CD4-positive, alpha-beta T cell treated with Interleukin-4 for 4 hours (primary cell): ENCODE data around the gene ECI1.
"Not testable (repeated sequence)": the region's sequence is repeated elsewhere in the genome, so short reads cannot be mapped to it uniquely, and the experiment has no call there.

Experiments
- DNase-seq: peaks from one replicate; pipeline ENCODE4 v3.0.0-alpha.2; 2020

ECI1 gene

GRCh38 chr16:2278956-2279800 is 27.8 kb upstream of the ECI1 start:
- no peak for DNase-seq

GRCh38 chr16:2278272-2278608 is 26.9 kb upstream of the ECI1 start:
- no peak for DNase-seq

GRCh38 chr16:2277466-2278271 is 26.3 kb upstream of the ECI1 start:
- no peak for DNase-seq

GRCh38 chr16:2276368-2277195 is 25.2 kb upstream of the ECI1 start:
- no peak for DNase-seq

DNA sequence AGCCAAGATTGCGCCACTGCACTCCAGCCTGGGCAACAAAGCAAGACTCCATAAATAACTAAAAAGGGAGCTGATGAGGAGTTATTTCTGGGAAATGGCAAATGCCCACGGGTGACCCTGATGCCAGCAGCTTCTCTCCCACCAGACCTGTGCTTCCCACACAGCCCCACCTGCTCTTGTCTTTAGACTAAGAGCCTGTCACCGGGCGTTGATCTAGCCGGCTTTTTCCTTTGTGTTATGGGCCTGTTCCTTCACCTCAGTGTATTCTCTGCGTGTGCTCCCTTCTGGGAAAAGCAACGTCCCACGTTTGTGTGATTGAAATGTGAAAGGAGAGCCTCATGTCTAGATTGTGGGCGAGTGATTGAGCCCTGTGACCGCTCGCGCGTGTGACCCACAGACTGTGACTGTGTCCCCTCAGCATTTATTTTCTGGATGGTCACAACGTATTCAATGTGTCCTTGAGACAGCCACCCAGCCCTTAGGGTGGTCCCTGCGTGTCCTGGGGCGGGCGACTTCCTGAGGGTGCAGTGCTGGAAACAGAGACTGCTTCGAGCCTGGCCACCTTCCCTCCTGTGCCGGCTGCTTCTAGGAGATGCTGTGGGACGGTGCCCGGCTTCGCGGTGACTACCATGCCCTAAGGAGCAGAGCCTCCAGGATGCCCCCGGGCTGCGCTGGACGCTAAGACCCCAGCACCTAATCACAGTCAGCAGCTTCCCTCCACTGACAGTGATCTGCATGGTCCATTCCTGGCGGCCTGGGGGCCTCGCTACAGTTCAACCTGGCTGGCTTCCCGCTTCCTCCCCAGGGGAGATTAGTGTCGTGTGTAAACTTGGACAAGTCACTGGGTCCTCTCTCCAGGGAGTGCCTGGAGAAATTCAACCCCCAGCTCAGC is 24.3 kb upstream of the ECI1 start:
- no peak for DNase-seq

DNA sequence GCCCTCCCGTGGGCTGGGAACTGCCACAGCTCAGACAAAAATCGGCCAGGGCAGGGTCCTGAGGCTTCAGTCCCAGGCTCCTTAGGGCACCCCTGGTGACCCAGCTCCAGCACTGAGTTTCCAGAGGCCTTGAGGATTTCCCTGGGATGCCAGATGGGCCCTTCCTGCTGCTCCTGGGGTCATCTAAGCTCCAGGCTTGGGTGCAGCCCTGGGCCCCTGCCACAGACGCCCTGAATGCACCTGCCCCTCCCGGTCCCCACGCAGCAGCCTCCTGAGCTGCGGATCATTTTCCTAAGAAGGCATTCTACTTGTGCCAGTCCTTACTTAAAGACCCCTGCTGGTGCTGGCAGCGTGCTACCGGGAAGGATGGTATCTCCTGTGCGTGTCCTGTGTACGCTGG is 22.5 kb upstream of the ECI1 start:
- DNase-seq: no peak

DNA sequence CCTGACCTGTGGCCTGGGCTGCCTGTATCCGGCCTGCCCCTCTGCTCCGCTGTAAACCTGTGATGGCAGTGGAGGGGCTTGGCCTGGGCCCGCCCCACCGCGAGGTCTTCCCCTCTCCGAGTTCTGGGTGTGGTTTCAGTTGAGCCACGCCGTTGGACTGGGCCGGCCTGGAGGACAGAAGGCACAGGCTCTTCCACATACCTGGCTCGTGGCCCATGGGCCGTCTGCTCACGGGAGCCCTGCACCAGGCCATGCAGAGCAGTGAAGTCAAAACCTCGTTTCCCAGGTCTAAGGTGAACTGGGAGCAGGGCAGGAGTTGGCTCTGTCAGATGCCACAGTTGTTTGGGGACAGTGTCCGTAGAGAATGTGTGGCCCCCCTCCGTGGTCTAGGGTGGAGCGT is 22.1 kb upstream of the ECI1 start:
- no peak for DNase-seq

DNA sequence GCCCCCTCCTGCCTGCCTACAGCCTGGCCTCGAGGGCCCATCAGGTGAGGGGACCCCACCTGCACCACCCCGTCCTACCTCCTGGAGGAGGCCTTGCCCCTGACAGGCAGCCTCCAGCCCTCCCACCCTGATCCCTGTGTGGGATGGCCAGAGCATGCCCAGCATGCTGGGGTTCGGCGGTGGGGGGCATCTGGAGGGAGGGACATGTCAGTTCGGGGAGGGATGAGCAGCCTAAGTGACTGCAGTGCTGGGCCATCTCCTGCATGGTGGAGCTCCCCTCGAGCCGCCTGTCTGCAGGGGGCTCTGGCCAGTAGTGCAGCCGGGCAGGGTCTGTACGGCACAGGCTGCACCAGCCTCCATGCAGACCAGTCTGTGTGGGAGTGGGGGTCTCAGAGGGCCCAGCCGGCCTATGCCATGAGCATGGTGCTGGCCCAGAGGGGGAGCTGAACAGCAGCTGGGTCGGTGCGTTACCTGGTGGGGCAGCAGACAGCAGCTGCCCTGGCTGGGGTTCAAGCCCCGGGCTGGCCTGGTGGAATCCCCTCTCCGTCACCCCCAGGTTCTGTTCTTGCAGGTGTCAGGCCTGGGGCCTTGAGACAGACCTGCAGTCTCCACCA is 20.6 kb upstream of the ECI1 start:
- no peak for DNase-seq

DNA sequence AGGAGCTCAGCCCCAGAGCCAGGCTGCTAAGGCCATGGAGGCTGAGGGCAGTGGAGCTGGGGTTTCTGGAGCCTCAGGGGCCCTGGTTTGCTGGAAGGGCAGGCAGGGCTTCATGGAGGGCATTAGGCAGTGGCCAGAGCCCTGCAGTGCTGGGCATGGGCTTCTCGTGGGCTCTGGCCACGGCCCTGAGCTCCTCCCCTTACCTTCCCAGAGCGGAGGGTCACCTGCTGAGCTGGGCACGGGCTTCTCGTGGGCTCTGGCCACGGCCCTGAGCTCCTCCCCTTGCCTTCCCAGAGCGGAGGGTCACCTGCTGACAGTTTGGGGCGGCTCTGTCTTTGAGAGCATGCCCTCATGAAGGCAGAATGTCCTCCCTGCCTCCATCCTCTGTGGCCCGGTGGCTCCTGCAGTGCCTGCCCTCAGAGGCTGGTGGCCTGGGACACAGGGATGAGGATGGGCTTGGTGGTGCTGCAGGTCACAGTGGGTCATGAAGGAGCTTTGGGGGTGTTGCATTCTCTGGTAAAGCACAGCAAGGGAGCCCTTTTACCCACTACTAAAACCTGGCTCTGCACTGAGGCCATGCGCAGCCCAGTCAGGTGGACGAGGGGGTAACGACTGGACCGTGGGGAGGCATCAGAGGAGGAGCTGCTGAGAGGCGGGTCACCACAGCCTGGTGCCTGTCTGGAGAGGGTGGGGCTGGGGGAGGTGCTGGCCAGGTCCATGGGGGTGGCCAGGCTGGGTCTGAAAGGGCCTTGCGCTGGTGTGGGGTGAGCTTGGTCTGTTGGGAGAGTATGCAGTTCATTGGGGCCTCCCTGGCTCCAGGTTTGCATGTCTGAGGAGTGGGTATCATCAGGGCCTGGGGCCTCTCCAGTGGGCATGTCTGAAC is 19.4 kb upstream of the ECI1 start:
- no peak for DNase-seq

DNA sequence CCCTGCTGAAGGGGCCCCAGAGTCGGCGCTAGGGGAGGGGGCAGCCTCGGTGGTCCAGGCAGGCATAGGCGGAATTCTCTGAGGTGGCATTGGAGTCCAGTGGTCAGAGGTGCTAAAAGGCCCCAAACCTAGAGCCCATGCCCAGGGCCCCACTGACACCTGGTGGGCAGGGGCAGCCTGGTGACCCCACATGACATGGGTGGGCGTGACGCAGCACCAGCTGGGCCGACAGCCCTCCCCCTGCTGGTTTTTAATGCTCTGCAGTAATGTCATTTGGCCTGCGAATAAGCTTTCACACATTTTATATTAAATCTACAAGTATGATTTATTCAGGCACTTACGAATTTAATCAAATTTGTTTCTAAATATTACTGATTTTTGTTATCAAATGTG is 18.7 kb upstream of the ECI1 start:
- no peak for DNase-seq

GRCh38 chr16:2267913-2268666 is 16.7 kb upstream of the ECI1 start, which contains the start of gene RNPS1:
Gene RNPS1, minus strand, starts transcription at chr16:2268126. Its CDS starts 3,483 bp downstream, at chr16:2264643.
- DNase-seq: peak; percentile 92

DNA sequence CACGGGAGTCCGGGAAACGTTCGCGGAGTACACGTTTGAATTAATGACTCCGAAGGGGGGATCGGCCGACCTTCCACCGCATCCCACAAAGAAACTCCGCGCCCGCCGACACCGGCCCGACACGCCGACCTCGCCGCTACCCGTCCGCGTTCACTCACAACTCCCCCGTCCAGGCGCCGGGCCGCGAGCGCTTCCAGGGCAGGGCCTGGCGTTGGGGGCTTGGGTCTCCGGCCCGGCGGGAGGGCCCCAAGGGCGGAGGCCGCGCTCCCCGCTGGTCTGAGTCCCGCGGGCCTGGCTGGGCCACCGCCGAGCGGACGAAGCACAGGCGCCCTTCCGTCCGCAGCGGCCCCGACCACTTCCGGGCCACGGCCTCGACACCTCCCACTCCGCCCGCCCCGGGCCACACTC is 16.1 kb upstream of the ECI1 start:
- DNase-seq: not testable (repeated sequence)

DNA sequence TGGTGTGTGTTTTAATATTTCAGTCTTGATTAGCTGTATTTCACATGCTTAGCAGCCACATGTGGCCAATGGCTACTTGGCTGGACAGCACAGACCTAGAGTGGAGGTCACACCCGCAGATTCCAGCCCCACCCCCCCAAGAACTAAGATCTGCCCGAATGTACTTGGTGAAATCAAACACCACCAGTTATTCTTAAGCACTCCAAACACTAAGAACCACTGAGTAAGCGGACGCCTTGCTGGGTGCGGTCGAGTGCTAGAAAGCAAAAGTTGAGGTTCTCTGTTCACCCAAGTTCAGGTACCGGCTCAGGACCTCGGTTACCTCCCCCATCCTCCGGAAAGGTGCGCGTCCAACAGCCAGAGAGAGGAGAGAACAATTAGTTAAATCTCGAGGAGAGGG is 15.5 kb upstream of the ECI1 start:
- DNase-seq: peak; percentile 6

- DNase-seq: not testable (repeated sequence)
These were observed 11.6 kb upstream of the ECI1 start for GRCh38 chr16:2263026-2263425.

GRCh38 chr16:2260250-2260649 is 8.9 kb upstream of the ECI1 start:
- DNase-seq: no peak

GRCh38 chr16:2258530-2258929 is 7.1 kb upstream of the ECI1 start:
- not testable (repeated sequence) for DNase-seq

- DNase-seq: no peak
These were observed 6.3 kb upstream of the ECI1 start for GRCh38 chr16:2257726-2258125.

DNA sequence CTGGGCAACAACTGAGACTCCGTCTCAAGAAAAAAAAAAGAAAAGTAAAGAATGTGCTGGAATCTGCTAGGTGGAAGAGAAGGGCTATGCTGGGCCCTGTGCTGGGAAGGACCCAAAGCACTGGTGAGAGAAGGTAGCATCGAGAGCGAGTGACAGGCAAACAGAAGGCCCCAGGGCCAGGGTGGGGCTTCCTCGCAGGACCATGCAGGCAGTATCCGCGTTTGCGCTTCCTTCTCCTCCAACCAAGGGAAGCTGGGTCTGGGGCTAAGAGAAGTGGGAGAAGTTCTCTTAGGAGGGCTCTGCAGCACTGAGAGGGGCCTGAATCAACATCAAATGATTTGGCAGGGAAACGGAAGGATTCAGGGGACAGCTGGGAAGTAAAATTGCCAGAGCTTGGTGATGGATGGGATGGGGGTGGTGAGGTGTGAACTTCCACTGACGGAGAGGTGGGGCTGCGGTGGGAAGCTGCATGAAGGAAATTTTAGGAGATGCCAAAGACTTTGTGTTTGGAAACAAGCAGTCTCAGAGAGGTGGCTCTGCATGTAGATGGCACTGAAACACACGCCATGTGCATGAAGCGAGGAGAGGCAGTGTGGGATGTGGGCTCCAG is 5.2 kb upstream of the ECI1 start:
- no peak for DNase-seq

DNA sequence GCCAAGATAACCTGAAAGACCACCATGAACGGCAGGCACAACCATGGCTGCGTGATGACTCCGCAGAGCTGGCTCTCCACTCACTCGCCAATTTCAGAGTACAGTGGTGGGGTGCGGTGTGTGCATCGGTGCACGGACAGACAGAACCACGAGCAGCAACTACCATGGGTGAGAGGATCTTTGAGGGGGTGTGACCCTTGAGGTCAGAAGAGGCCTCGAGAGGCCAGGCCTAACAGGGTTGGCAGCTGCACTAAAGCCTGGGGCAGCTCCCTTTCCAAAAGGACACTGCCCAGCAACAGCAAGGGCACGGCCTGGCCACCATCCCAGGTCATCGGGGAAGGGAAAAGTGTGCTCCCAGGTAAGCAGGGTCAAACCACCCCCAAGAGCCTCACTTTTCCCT is 1.9 kb upstream of the ECI1 start:
- DNase-seq: no peak

DNA sequence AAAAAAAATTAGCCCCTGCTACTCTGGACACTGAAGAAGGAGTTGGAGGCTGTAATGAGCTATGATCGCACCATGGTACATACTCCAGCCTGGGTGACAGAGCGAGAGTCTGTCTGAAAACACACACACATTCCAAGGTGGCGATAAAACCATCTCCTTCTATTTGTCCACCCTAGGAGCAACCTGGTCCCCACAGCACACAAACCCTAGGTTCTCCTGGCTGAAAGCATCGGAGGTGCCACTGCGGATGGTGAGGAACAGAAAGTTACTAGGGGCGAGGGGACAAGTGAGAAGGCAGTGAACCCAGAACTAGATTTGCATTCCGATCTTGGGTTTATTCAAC is 1.4 kb upstream of the ECI1 start:
- DNase-seq: no peak
